SK-N-SH (cell line): ENCODE results near the gene CYSTM1. TPM values are rescaled to one million over a fixed set of nuclear protein-coding genes. Genes with fewer than 3 reads are reported as not detected.

Experiments
- CTCF ChIA-PET: fragments of 300-600, 350-600 bp; formaldehyde crosslinking; extraction: SDS; loops from one replicate; lab custom pipeline; 2021; lab: Yijun Ruan, JAX
- POLR2A ChIA-PET: fragments of 350-600 bp; sonication (Branson Sonifier 250); formaldehyde crosslinking; extraction: SDS; loops from one replicate; lab custom pipeline; 2020; ENCODE audit warnings: antibody characterized with exemption, inconsistent platforms; lab: Yijun Ruan, JAX
- DNase-seq: peaks from one replicate; pipeline ENCODE4 v3.0.0; 2012
- H2AFZ ChIP-seq: fragments of 200-600 bp; sonication (generic); 2 replicates; pipeline ENCODE4 v1.8.1; 2016; ENCODE audit warnings: antibody characterized with exemption, mild to moderate bottlenecking, low read depth
- H3F3A ChIP-seq: fragments of 200-600 bp; sonication (generic); replicated peaks from 2 replicates; pipeline ENCODE3; 2016; ENCODE audit warnings: antibody characterized with exemption, mild to moderate bottlenecking; ENCODE audit not compliant: insufficient read depth
- H3K27ac ChIP-seq, 2 experiments: fragments of 200-500 bp in 1 of 2; fragments of 200-600 bp in 1 of 2; sonication (Bioruptor generic) in 1 of 2; sonication (generic), shearing (Covaris generic) in 1 of 2; 2 replicates each; pipeline versions ENCODE4 v1.5.1 to v1.6.1; 2014 to 2016; ENCODE audit warnings: low read depth in 2 of 2, inconsistent platforms in 1 of 2, low read length in 1 of 2, mild to moderate bottlenecking in 1 of 2, mixed read lengths in 1 of 2
- H3K27me3 ChIP-seq: fragments of 200-600 bp; sonication (generic), shearing (Covaris generic); 2 replicates; pipeline ENCODE4 v1.6.1; 2016; ENCODE audit warnings: mixed run types; ENCODE audit not compliant: insufficient read depth
- H3K36me3 ChIP-seq, 2 experiments: fragments of 200-500 bp in 1 of 2; fragments of 200-600 bp in 1 of 2; sonication (Bioruptor generic) in 1 of 2; sonication (generic) in 1 of 2; replicated peaks in 1 of 2; 2 replicates each; pipeline versions ENCODE3 to v1.5.1; 2014 to 2016; ENCODE audit warnings: low read length in 1 of 2, mild to moderate bottlenecking in 1 of 2; ENCODE audit not compliant: insufficient read depth in 2 of 2, control insufficient read depth in 1 of 2
- H3K4me1 ChIP-seq, 2 experiments: fragments of 200-500 bp in 1 of 2; fragments of 200-600 bp in 1 of 2; sonication (Bioruptor generic) in 1 of 2; sonication (generic), shearing (Covaris generic) in 1 of 2; 2 replicates each; pipeline versions ENCODE4 v1.5.1 to v1.6.1; 2014 to 2016; ENCODE audit warnings: low read depth in 1 of 2, low read length in 1 of 2, mixed run types in 1 of 2; ENCODE audit not compliant: insufficient read depth in 2 of 2, control insufficient read depth in 1 of 2
- H3K4me2 ChIP-seq: fragments of 200-600 bp; sonication (generic), shearing (Covaris generic); 2 replicates; pipeline ENCODE4 v1.6.1; 2017; ENCODE audit warnings: mixed run types
- H3K4me3 ChIP-seq, 2 experiments: fragments of 200-500 bp in 1 of 2; fragments of 200-600 bp in 1 of 2; sonication (Bioruptor generic) in 1 of 2; sonication (generic), shearing (Covaris generic) in 1 of 2; 2 replicates each; pipeline versions ENCODE4 v1.5.1 to v1.8.1; 2014 to 2016; ENCODE audit warnings: low read depth in 2 of 2, inconsistent platforms in 1 of 2, low read length in 1 of 2, mild to moderate bottlenecking in 1 of 2, mixed read lengths in 1 of 2, moderate library complexity in 1 of 2
- H3K79me2 ChIP-seq: fragments of 200-600 bp; sonication (generic); 2 replicates; pipeline ENCODE4 v1.8.1; 2017; ENCODE audit warnings: mild to moderate bottlenecking; ENCODE audit not compliant: insufficient read depth
- H3K9ac ChIP-seq: fragments of 200-600 bp; sonication (generic); 2 replicates; pipeline ENCODE4 v1.6.1; 2017; ENCODE audit warnings: mixed run types
- H3K9me2 ChIP-seq: fragments of 200-600 bp; sonication (generic); 2 replicates; pipeline ENCODE4 v1.6.1; 2017; ENCODE audit warnings: mixed run types
- H3K9me3 ChIP-seq: fragments of 200-600 bp; sonication (generic); 2 replicates; pipeline ENCODE4 v1.6.1; 2017; ENCODE audit warnings: mixed run types, mild to moderate bottlenecking, moderate library complexity
- H4K20me1 ChIP-seq: fragments of 200-600 bp; sonication (generic); 2 replicates; pipeline ENCODE4 v1.6.1; 2017; ENCODE audit warnings: mild to moderate bottlenecking, mixed run types; ENCODE audit not compliant: insufficient read depth
- CTCF ChIP-seq: fragments of 200-600 bp; sonication (generic); IDR thresholded peaks from 2 replicates; pipeline ENCODE4 v1.6.1; 2017; ENCODE audit warnings: antibody characterized with exemption, mild to moderate bottlenecking, moderate library complexity
- FOSL2 ChIP-seq: IDR thresholded peaks from 2 replicates; pipeline ENCODE4 v1.4.0; 2012; ENCODE audit warnings: low read depth, mild to moderate bottlenecking, moderate library complexity, borderline replicate concordance
- GABPA ChIP-seq: IDR thresholded peaks from 2 replicates; pipeline ENCODE4 v1.4.0; 2012; ENCODE audit warnings: low read depth, mild to moderate bottlenecking
- IRF3 ChIP-seq: fragments of 150-350 bp; IDR thresholded peaks from 2 replicates; pipeline ENCODE4 v1.6.1; 2016; ENCODE audit warnings: mild to moderate bottlenecking, low read depth, low read length
- JUND ChIP-seq: IDR thresholded peaks from 2 replicates; pipeline ENCODE4 v1.4.0; 2012
- MAX ChIP-seq: IDR thresholded peaks from 2 replicates; pipeline ENCODE4 v1.4.0; 2012; ENCODE audit warnings: low read depth
- MXI1 ChIP-seq: IDR thresholded peaks from 2 replicates; pipeline ENCODE4 v1.6.1; 2012; ENCODE audit warnings: mild to moderate bottlenecking, low read depth, low read length, improper control_type of control experiment
- POLR2AphosphoS5 ChIP-seq: IDR thresholded peaks from 2 replicates; pipeline ENCODE4 v1.6.1; 2012; ENCODE audit warnings: low read depth, low read length
- RAD21 ChIP-seq: IDR thresholded peaks from 2 replicates; pipeline ENCODE4 v1.6.1; 2012; ENCODE audit warnings: mild to moderate bottlenecking, low read length
- REST ChIP-seq: IDR thresholded peaks from 2 replicates; pipeline ENCODE4 v1.6.1; 2012; ENCODE audit warnings: mild to moderate bottlenecking, low read depth, low read length, moderate library complexity
- RFX5 ChIP-seq: IDR thresholded peaks from 2 replicates; pipeline ENCODE4 v1.6.1; 2012; ENCODE audit warnings: mild to moderate bottlenecking, improper control_type of control experiment, low read length
- SIN3A ChIP-seq: IDR thresholded peaks from 2 replicates; pipeline ENCODE4 v1.6.1; 2012; ENCODE audit warnings: low read depth, mild to moderate bottlenecking, low read length, moderate library complexity, borderline replicate concordance
- TAF1 ChIP-seq: IDR thresholded peaks from 2 replicates; pipeline ENCODE4 v1.6.1; 2012; ENCODE audit warnings: low read depth, mild to moderate bottlenecking, low read length, moderate library complexity, borderline replicate concordance
- USF1 ChIP-seq: IDR thresholded peaks from 2 replicates; pipeline ENCODE4 v1.4.0; 2012; ENCODE audit warnings: low read depth, borderline replicate concordance
- USF2 ChIP-seq: fragments of 150-350 bp; IDR thresholded peaks from 2 replicates; pipeline ENCODE4 v1.6.1; 2017; ENCODE audit warnings: antibody characterized with exemption, low read length, low read depth, borderline replicate concordance
- WGBS: methylation state at CpG from one replicate; pipeline ENCODE4 v1.1.6; 2017; ENCODE audit warnings: low lambda C conversion rate; 5-methylcytosine and 5-hydroxymethylcytosine counted together
- polyA plus RNA-seq, 3 experiments: library from polyadenylated mRNA; depleted of rRNA; stranded (reverse); fragments of >200 nt; gene quantifications; 2 replicates each; pipeline ENCODE4 v1.2.3, GENCODE V29; 2012

CYSTM1 gene
- 27.1 and 29.3 TPM in 2 replicates for polyA plus RNA-seq (2012; rRNA removed)
- polyA plus RNA-seq (2012; cell fraction: cytosol; rRNA removed), result 22.0 and 22.6 TPM in 2 replicates
- 9.9 and 20.2 TPM in 2 replicates for polyA plus RNA-seq (2012; cell fraction: nucleus; rRNA removed)

GRCh38 chr5:140174465-140175366 lies at the start of gene CYSTM1:
Gene CYSTM1, plus strand, starts transcription at chr5:140175188. Its CDS starts 19,278 bp downstream, at chr5:140194466.
- H4K20me1 ChIP-seq, result no peaks in the 10 kb centered on the region
- H3K27ac ChIP-seq, result peak within 1 kb of the TSS; percentile 77 to 78
- H3K9ac ChIP-seq, result peak within 1 kb of the TSS; percentile 79
- H3K9me2 ChIP-seq, result no peaks in the 10 kb centered on the region
- peak within 1 kb of the TSS; percentile 81 to 92 for H3K4me3 ChIP-seq
- H2AFZ ChIP-seq, result peak within 1 kb of the TSS; percentile 97
- no peaks in the 10 kb centered on the region; the same call in 1 of the 2 replicates for H3K79me2 ChIP-seq
- TF ChIP-seq IRF3 (no peak), FOSL2 (no peak), RAD21 (no peak), JUND (no peak), REST (0 out of 2 replicates have a peak, but pooled peaks have one; percentile 21), SIN3A (peak; percentile 42; the same call in 1 of the 2 replicates), CTCF (no peak), USF2 (no peak), TAF1 (peak; percentile 77; the same call in 1 of the 2 replicates), MAX (no peak; the same call in 1 of the 2 replicates), GABPA (peak; percentile 50; the same call in 1 of the 2 replicates), USF1 (peak; percentile 78), POLR2AphosphoS5 (peak; percentile 69; the same call in 1 of the 2 replicates), MXI1 (peak; percentile 84), RFX5 (peak; percentile 32)
- TF ChIP-seq, all 33 proteins: peak for 8
- Histone ChIP-seq H3K36me3 (no peaks in the 10 kb centered on the region), H3K9me3 (no peaks in the 10 kb centered on the region), H3K4me1 (peaks cover 0 to 7% of the 10 kb centered on the region in 2 experiments; a peak in 1 of 4 replicates), H3K4me2 (peak within 1 kb of the TSS; percentile 86), H3K27me3 (no peaks in the 10 kb centered on the region), H3F3A (peaks cover 12% of the 10 kb centered on the region)
- ChIA-PET POLR2A (interaction anchor here (0.7 to 1.5 kb wide), 3 partner anchors 27 to 172 kb away, joined by 3 to 4 read pairs (median 4); partner anchors contain the start of gene HBEGF), CTCF (interaction anchor here (0.6 to 1.7 kb wide), 10 partner anchors 9 to 184 kb away, joined by 3 to 4 read pairs (median 3); partner anchors contain the start of gene HBEGF)
- peak; percentile 93 for DNase-seq
- 71% methylated on average over 4 of the region's 61 CpGs for WGBS
